Measurements from ENCODE around the gene UBTD1.

UBTD1 gene

GRCh38 chr10:97611473-97611872, 112.7 kb downstream of the UBTD1 start:
- Histone ChIP-seq H3K9me3 (ENCODE audit: insufficient read depth, low read length) (no peaks in the 10 kb centered on the region), H3K27me3 (ENCODE audit: low read length) (no peaks in the 10 kb centered on the region), H3F3A (ENCODE audit: insufficient read depth) (no peaks in the 10 kb centered on the region), H4K20me1 (ENCODE audit: low read depth, low read length) (no peaks in the 10 kb centered on the region), H3K9me2 (replicated peaks; ENCODE audit: insufficient read depth, low read length) (no peaks in the 10 kb centered on the region), H2AFZ (ENCODE audit: low read depth, low read length, severe bottlenecking) (no peak overlapping the region), H3K4me3 (ENCODE audit: insufficient read depth, low read length, poor library complexity, severe bottlenecking) (no peak overlapping the region), H3K9ac (ENCODE audit: low read length) (no peak overlapping the region), H3K79me2 (ENCODE audit: insufficient read depth, low read length) (no peaks in the 10 kb centered on the region), H3K36me3 (ENCODE audit: low read length) (no peaks in the 10 kb centered on the region), H3K4me2 (ENCODE audit: low read depth, low read length, poor library complexity, severe bottlenecking) (no peak overlapping the region), H3K27ac (ENCODE audit: low read depth, low read length) (no peak overlapping the region)
- no peak for TF ChIP-seq CTCF (IDR thresholded peaks at IDR 0.05; ENCODE audit: insufficient read depth, low read length, poor library complexity, severe bottlenecking)
- TF ChIP-seq EZH2phosphoT487 (conservative IDR thresholded peaks at IDR 0.05; ENCODE audit: low read length), result no peak

GRCh38 chr10:97612386-97612785, 113.7 kb downstream of the UBTD1 start:
- Histone ChIP-seq H3K27me3 (ENCODE audit: low read length) (no peaks in the 10 kb centered on the region), H3K79me2 (ENCODE audit: insufficient read depth, low read length) (no peaks in the 10 kb centered on the region), H3K4me2 (ENCODE audit: low read depth, low read length, poor library complexity, severe bottlenecking) (no peak overlapping the region), H3F3A (ENCODE audit: insufficient read depth) (no peaks in the 10 kb centered on the region), H3K36me3 (ENCODE audit: low read length) (no peaks in the 10 kb centered on the region), H3K9me2 (replicated peaks; ENCODE audit: insufficient read depth, low read length) (no peaks in the 10 kb centered on the region), H3K27ac (ENCODE audit: low read depth, low read length) (no peak overlapping the region), H2AFZ (ENCODE audit: low read depth, low read length, severe bottlenecking) (no peak overlapping the region), H4K20me1 (ENCODE audit: low read depth, low read length) (no peaks in the 10 kb centered on the region), H3K9me3 (ENCODE audit: insufficient read depth, low read length) (no peaks in the 10 kb centered on the region), H3K9ac (ENCODE audit: low read length) (no peak overlapping the region), H3K4me3 (ENCODE audit: insufficient read depth, low read length, poor library complexity, severe bottlenecking) (no peak overlapping the region)
- TF ChIP-seq EZH2phosphoT487 (conservative IDR thresholded peaks at IDR 0.05; ENCODE audit: low read length) (no peak), CTCF (IDR thresholded peaks at IDR 0.05; ENCODE audit: insufficient read depth, low read length, poor library complexity, severe bottlenecking) (no peak)

GRCh38 chr10:97618285-97618684, 119.6 kb downstream of the UBTD1 start:
- H3K79me2 ChIP-seq (ENCODE audit: insufficient read depth, low read length), result no peaks in the 10 kb centered on the region

More at GRCh38 chr10:97618285-97618684, 119.6 kb downstream of the UBTD1 start:
- H3K9ac ChIP-seq (ENCODE audit: low read length), result no peak overlapping the region
- no peak overlapping the region for H3K27ac ChIP-seq (ENCODE audit: low read depth, low read length)
- H3K36me3 ChIP-seq (ENCODE audit: low read length), result no peaks in the 10 kb centered on the region
- H2AFZ ChIP-seq (ENCODE audit: low read depth, low read length, severe bottlenecking), result no peak overlapping the region
- H3K27me3 ChIP-seq (ENCODE audit: low read length), result no peaks in the 10 kb centered on the region
- no peaks in the 10 kb centered on the region for H3F3A ChIP-seq (ENCODE audit: insufficient read depth)
- no peak overlapping the region for H3K4me2 ChIP-seq (ENCODE audit: low read depth, low read length, poor library complexity, severe bottlenecking)
- H3K4me3 ChIP-seq (ENCODE audit: insufficient read depth, low read length, poor library complexity, severe bottlenecking), result no peak overlapping the region
- no peaks in the 10 kb centered on the region for H4K20me1 ChIP-seq (ENCODE audit: low read depth, low read length)
- H3K9me3 ChIP-seq (ENCODE audit: insufficient read depth, low read length), result no peaks in the 10 kb centered on the region
- no peaks in the 10 kb centered on the region for H3K9me2 ChIP-seq (replicated peaks; ENCODE audit: insufficient read depth, low read length)
- no peak for TF ChIP-seq EZH2phosphoT487 (conservative IDR thresholded peaks at IDR 0.05; ENCODE audit: low read length)
- TF ChIP-seq CTCF (IDR thresholded peaks at IDR 0.05; ENCODE audit: insufficient read depth, low read length, poor library complexity, severe bottlenecking), result no peak

All from SU-DHL-6 (cell line).